Measurements from ENCODE around the gene CCDC9B.

GRCh38 chr15:40389824-40390595 is 49.3 kb upstream of the CCDC9B start:
- TF ChIP-seq CTCF (IDR thresholded peaks at IDR 0.05) (no peak), POLR2A (IDR thresholded peaks at IDR 0.05) (no peak)

Data from esophagus squamous epithelium (tissue), 4 donors.